Germinal center (tissue), 1 donor: ENCODE results near the gene WAS.
"Not testable (repeated sequence)": the region's sequence is repeated elsewhere in the genome, so short reads cannot be mapped to it uniquely, and the experiment has no call there.

ENCODE experiments used
- DNase-seq: peaks from one replicate; pipeline ENCODE4 v3.0.0; 2012; ENCODE audit warnings: mixed read lengths, low spot score

Gene WAS

DNA sequence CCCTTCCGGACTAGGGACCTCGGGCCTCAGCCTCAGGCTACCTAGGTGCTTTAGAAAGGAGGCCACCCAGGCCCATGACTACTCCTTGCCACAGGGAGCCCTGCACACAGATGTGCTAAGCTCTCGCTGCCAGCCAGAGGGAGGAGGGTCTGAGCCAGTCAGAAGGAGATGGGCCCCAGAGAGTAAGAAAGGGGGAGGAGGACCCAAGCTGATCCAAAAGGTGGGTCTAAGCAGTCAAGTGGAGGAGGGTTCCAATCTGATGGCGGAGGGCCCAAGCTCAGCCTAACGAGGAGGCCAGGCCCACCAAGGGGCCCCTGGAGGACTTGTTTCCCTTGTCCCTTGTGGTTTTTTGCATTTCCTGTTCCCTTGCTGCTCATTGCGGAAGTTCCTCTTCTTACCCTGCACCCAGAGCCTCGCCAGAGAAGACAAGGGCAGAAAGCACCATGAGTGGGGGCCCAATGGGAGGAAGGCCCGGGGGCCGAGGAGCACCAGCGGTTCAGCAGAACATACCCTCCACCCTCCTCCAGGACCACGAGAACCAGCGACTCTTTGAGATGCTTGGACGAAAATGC lies at the start of gene WAS:
WAS (plus strand) TSS at position 389 of the 572 bp plus-strand sequence; CDS start at position 444, 55 bp downstream.
- peak; percentile 68 for DNase-seq

- DNase-seq: no peak
These were observed 47.3 kb upstream of the WAS start for GRCh38 chrX:48636301-48636700.

DNA sequence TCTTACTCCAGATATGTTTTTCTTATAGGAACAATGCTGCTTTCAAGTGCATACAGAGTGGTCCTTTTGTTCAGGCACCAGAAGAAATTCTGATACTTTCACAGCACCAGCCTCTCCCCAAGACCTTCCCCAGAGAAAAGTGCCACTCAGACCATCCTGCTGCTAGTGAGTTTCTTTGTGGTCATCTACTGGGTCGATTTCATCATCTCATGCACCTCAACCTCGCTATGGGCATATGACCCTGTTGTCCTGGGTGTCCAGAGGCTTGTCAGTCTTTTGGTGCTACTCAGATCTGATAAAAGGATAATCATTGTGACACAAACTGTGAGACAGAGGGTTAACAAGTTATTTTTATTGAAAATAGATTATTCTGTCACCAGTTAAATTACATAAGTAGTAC lies 46.8 kb upstream of the WAS start:
- no peak for DNase-seq

DNA sequence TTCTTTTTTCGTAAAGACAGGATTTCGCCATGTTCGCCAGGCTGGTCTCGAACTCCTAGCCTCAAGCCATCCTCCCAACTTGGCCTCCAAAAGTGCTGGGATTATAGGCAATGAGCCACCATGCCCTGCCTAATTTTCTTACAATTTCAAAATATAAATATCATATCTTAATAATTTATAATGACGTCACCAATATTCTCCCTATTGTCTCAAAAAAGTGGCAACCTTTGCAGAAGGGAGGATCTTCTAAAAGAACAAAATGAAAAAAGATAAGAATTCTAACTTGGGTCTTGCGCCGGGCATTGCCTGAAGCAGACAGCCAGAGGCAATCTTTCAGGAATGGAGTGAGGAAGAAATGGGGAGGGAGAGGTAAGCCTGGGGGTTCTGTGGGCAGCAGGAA lies 37.9 kb upstream of the WAS start:
- no peak for DNase-seq

DNA sequence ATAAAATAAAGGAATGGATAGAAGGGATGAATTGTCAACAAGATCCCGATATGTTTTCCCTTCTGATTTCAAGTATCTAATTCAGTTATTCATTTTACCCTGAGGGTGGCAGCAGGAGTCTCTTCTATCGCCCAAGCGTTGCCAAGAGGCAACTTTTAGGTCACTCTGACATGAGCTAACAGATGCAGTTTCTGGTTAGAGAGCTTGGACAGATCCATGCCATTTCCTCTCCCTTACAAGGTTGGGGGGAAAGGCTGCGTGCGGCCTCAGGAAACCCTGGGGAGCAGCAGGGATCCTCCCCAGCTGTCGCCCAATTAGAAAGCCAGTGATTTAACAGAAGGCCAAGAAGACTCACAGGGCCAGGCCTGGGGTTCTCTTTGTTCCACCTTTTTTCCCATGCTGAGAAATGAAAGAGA lies 35.3 kb upstream of the WAS start:
- DNase-seq: peak; percentile 18

- DNase-seq: no peak
These were observed 34.5 kb upstream of the WAS start for GRCh38 chrX:48649102-48649501.

DNA sequence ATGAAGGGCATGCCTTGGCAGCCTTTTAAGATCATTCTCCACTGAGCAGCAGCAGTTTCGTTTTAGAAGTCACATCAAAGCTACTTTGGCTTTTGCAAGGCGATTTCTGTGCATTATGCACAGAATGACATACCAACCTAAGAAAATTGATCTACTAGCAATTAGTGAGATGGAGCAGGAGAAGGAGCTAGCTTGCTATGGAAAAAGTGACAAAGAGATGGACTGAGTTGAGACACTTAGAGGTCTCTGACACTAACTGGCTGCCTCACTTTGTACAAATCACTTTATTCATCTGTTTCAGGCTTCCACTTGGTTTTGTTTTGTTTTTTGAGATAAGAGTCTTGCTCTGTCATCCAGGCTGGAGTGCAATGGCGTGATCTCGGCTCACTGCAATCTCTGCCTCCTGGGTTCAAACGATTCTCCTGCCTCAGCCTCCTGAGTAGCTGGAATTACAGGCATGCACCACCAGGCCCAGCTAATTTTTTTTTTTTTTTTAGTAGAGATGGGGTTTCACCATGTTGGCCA lies 31.5 kb upstream of the WAS start:
- DNase-seq: not testable (repeated sequence)

DNA sequence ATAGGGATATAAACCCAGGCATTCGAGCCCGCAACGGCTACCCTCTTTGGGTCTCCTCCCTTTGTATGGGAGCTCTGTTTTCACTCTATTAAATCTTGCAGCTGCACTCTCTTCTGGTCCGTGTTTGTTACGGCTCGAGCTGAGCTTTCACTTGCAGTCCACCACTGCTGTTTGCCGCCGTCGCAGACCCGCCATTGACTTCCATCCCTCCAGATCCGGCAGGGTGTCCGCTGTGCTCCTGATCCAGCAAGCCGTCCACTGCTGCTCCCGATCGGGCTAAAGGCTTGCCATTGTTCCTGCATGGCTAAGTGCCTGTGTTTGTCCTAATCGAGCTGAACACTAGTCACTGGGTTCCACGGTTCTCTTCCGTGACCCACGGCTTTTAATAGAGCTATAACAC lies 28.9 kb upstream of the WAS start:
- not testable (repeated sequence) for DNase-seq

DNA sequence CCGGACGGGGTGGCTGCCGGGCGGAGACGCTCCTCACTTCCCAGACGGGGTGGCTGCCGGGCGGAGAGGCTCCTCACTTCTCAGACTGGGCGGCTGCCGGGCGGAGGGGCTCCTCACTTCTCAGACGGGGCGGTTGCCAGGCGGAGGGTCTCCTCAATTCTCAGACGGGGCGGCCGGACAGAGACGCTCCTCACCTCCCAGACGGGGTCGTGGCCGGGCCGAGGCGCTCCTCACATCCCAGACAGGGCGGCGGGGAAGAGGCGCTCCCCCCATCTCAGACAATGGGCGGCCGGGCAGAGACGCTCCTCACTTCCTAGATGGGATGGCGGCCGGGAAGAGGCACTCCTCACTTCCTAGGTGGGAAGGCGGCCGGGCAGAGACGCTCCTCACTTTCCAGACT lies 23.9 kb upstream of the WAS start:
- DNase-seq: not testable (repeated sequence)

GRCh38 chrX:48663241-48663640 lies 20.4 kb upstream of the WAS start:
- DNase-seq: no peak

- no peak for DNase-seq
These were observed 19.4 kb upstream of the WAS start for GRCh38 chrX:48664156-48664555.

- DNase-seq: no peak
These were observed 17.6 kb upstream of the WAS start for GRCh38 chrX:48665991-48666390.

GRCh38 chrX:48666649-48667048 lies 16.9 kb upstream of the WAS start:
- no peak for DNase-seq

- DNase-seq: no peak
These were observed 16.1 kb upstream of the WAS start for GRCh38 chrX:48667509-48667908.

- not testable (repeated sequence) for DNase-seq
These were observed 15.4 kb upstream of the WAS start for GRCh38 chrX:48668187-48668586.

GRCh38 chrX:48676106-48676892 lies 7.3 kb upstream of the WAS start:
- DNase-seq: peak; percentile 95

GRCh38 chrX:48676893-48677270 lies 6.7 kb upstream of the WAS start:
- DNase-seq: peak; percentile 9

GRCh38 chrX:48677516-48677915 lies 6.1 kb upstream of the WAS start:
- no peak for DNase-seq

- not testable (repeated sequence) for DNase-seq
These were observed 3.1 kb upstream of the WAS start for GRCh38 chrX:48680467-48680866.

GRCh38 chrX:48680925-48681324 lies 2.7 kb upstream of the WAS start:
- not testable (repeated sequence) for DNase-seq

- no peak for DNase-seq
These were observed 1.9 kb upstream of the WAS start for GRCh38 chrX:48681539-48682183.

GRCh38 chrX:48682795-48683194 lies 804 bp upstream of the WAS start:
- not testable (repeated sequence) for DNase-seq

GRCh38 chrX:48684134-48684533 lies 535 bp downstream of the WAS start:
- DNase-seq: no peak
